DOHH2 (cell line): Measurements from ENCODE around the gene MYBPHL.

Source experiments
- EZH2phosphoT487 ChIP-seq: fragments of 200-600 bp; sonication (generic); IDR thresholded peaks from 2 replicates; pipeline ENCODE4 v1.6.1; 2017; ENCODE audit warnings: borderline replicate concordance, mild to moderate bottlenecking, antibody characterized with exemption, low read length, moderate library complexity, mixed read lengths
- TF ChIP-seq, protein P1 (sequence below): fragments of 200-600 bp; sonication (generic); IDR thresholded peaks from one replicate; pipeline ENCODE4 v1.5.1; 2014; ENCODE audit warnings: antibody characterized with exemption, mild to moderate bottlenecking, low read depth, low read length; ENCODE audit not compliant: poor library complexity, severe bottlenecking

DNA sequence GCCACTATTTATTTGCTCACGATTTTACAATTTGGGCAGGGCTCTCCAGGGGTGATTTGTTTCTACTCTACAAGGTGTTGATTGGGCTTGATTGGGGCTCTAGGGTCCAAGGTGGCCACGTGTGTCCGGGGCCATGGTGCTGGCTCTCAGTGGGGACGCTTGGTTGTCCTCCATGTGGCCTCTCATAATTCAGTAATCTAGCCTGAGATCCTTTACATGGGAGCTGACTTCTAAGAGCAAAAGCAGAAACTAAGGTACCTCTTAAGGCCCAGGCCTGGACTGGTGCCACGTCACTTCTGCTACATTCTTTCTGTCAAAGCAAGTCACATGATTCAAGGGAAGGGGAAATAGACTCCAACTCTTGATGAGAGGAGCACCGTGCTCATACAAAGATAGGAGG, 15.8 kb downstream of the MYBPHL start:
- TF ChIP-seq, protein P1, sequence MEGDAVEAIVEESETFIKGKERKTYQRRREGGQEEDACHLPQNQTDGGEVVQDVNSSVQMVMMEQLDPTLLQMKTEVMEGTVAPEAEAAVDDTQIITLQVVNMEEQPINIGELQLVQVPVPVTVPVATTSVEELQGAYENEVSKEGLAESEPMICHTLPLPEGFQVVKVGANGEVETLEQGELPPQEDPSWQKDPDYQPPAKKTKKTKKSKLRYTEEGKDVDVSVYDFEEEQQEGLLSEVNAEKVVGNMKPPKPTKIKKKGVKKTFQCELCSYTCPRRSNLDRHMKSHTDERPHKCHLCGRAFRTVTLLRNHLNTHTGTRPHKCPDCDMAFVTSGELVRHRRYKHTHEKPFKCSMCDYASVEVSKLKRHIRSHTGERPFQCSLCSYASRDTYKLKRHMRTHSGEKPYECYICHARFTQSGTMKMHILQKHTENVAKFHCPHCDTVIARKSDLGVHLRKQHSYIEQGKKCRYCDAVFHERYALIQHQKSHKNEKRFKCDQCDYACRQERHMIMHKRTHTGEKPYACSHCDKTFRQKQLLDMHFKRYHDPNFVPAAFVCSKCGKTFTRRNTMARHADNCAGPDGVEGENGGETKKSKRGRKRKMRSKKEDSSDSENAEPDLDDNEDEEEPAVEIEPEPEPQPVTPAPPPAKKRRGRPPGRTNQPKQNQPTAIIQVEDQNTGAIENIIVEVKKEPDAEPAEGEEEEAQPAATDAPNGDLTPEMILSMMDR = no peak
- TF ChIP-seq EZH2phosphoT487 = no peak
